Sciatic nerve (tissue), 2 donors: ENCODE data around the gene IMMP1L. TPM values are rescaled to one million over a fixed set of nuclear protein-coding genes. Genes with fewer than 3 reads are reported as not detected.
"Not testable (repeated sequence)": the region's sequence is repeated elsewhere in the genome, so short reads cannot be mapped to it uniquely, and the experiment has no call there.

ENCODE experiments used
- ATAC-seq: fragments of 200-7000 bp; cut with Tn5 transposase; one replicate; pipeline ENCODE4 v1.9.1; 2020; ENCODE audit warnings: mild to moderate bottlenecking, moderate library complexity
- DNase-seq: peaks from one replicate; pipeline ENCODE4 v3.0.0-alpha.2; 2020; ENCODE audit warnings: low spot score
- intact Hi-C: fragments of 100-400 bp; cut with DNase I; formaldehyde crosslinking; loops from one replicate; pipeline ENCODE4 v1.14.2; 2022
- total RNA-seq: library from RNA; stranded (reverse); fragmentation: NEBNext Ultra II Directional; extraction: Animal tissue kit (Norgen Biotek cat#: 25700); gene quantifications from one replicate; pipeline ENCODE4 v1.2.1, GENCODE V29; 2021
- donor health status: DM: no; HTN: no; CAD: no.
- donor health status: DM: no; HTN: no; CAD: no.

IMMP1L gene
- 18.8 TPM for total RNA-seq

DNA sequence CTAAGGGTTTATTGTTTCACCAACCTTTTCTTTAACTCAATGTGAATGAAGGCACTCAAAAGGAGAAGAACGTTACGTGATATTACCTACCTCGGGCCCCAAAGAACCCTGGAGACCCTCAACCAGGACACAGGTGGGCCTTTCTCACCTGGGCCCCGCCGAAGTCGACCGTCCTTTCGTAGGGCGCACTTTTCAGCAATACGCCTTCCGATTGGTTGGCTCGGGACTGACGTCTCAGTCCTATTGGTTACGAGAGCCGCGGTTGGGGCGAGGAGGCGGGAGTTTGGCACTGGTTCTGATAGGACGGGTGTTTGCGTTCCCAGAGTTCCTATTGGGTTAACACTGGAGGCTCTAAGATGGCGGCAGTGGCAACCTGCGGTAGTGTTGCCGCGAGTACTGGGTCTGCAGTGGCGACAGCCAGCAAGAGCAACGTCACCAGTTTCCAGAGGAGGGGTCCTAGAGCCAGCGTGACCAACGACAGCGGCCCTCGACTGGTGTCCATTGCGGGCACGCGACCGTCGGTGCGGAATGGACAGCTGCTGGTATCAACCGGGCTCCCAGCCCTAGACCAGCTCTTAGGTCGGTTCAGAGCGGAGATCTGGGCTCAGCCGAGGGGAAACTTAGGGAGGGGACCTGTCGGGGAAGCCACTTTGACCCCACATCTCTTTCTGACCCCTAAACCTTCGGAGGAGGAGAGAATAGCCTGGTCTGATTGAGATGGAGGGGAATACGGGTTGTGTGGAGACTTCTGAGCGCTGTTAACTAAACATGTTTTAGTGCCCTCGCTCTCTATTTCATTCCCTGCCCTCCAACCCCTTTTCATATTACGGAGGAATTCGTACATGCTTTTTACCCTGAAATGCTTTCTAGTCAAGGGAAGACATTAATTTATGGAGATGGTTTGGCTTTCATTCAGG, at the start of gene IMMP1L, which contains the start of gene ELP4:
Gene IMMP1L (minus strand): TSS at position 194 of the 917 bp plus-strand sequence. CDS start 46,346 bp downstream, outside the sequence.
Gene ELP4 (plus strand): TSS at position 339 of the 917 bp plus-strand sequence. CDS start 18 bp downstream, at position 357.
- peak; percentile 100 for ATAC-seq
- DNase-seq: peak; percentile 98
- intact Hi-C loops: no loop called here

GRCh38 chr11:31558001-31558400, 48.6 kb upstream of the IMMP1L start:
- no peak for DNase-seq
- no peak for ATAC-seq
- intact Hi-C loops: no loop called here

- DNase-seq (no peak), ATAC-seq (no peak)
- intact Hi-C loops: no loop called here
Measured at GRCh38 chr11:31555938-31556337, 46.5 kb upstream of the IMMP1L start.

GRCh38 chr11:31542862-31543261, 33.4 kb upstream of the IMMP1L start:
- DNase-seq: no peak
- intact Hi-C loops: no loop called here
- ATAC-seq: no peak

- intact Hi-C loops: no loop called here
- no peak for ATAC-seq
Measured at GRCh38 chr11:31535479-31535878, 26.1 kb upstream of the IMMP1L start.

GRCh38 chr11:31531293-31531692, 21.9 kb upstream of the IMMP1L start:
- intact Hi-C loops: no loop called here
- ATAC-seq: no peak

More at GRCh38 chr11:31535479-31535878, 26.1 kb upstream of the IMMP1L start:
- DNase-seq: no peak

GRCh38 chr11:31529701-31530100, 20.3 kb upstream of the IMMP1L start:
- intact Hi-C loops: no loop called here
- ATAC-seq (no peak), DNase-seq (no peak)

More at GRCh38 chr11:31531293-31531692, 21.9 kb upstream of the IMMP1L start:
- DNase-seq: no peak

DNA sequence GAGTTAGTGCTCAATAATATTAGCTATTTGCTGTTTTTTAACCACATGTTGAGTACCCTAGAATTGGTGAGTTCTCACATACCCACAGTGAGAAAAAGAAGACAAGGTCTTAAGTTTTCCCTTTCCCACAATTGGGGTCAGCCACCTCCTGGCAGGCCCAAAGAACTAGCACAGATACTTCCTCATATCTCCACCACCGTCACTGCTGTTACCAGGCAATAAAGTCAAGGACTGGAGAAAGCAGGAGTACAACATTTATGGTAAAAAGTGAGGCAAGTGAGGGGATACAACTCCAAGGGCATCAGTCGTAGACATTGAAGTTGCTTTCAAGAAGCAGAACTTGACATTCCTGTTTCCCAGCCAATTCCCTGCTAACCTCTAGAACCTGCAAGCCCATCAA, 19.8 kb upstream of the IMMP1L start:
- ATAC-seq (no peak), DNase-seq (no peak)
- intact Hi-C loops: no loop called here

GRCh38 chr11:31521497-31522150, 12.2 kb upstream of the IMMP1L start:
- ATAC-seq: no peak
- intact Hi-C loops: no loop called here
- DNase-seq: no peak

- ATAC-seq: no peak
- intact Hi-C loops: no loop called here
- no peak for DNase-seq
Measured at GRCh38 chr11:31512117-31512516, 2.7 kb upstream of the IMMP1L start.

GRCh38 chr11:31509051-31509428, 382 bp downstream of the IMMP1L start:
- DNase-seq: no peak
- ATAC-seq: no peak
- intact Hi-C loops: no loop called here

DNA sequence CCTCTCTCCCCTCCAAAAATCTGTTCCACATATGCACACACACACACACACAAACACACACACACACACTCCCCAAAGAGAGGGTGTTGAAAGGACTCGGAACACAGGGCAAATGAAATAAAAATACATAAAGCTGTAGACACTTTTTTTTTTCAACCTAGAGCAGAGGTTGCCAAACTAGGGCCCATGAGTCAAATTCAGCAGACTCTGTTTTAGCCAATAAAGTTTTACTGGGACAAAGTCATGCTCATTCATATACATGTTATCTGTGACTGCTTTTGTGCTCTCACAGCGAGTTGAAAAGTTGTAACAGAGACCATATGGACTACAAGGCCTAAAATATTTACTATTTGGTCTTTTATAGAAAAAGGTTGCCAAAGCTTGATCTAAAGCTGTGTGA, 8.9 kb downstream of the IMMP1L start:
- intact Hi-C loops: no loop called here
- ATAC-seq (no peak), DNase-seq (no peak)

DNA sequence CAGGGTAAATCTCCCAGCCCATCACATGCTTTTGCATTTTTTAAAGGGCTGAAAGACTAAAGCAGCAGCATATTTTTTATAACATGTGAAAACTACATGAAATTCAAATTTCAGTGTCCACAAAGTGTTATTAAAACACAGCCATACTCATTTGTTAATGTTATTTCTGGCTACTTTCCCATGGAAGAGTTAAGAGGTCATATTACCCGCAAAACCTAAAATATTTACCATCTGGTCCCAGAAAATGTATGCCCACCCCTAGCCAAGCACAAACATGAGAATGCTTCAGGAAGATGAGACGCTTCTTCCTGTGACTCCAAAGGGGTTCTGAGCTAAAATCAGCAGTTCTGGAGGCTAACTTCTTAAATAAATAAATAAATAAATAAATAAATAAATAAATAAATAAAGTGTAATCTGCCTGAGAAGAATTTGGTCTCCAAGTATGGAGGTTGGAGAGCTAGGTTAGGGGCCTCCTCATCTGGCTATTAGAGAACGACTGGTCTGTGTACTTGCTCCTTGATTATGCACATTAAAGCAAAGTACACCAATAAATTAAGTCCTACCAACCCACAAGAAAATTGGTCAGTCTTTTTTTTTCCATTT, 9.7 kb downstream of the IMMP1L start:
- ATAC-seq (no peak), DNase-seq (no peak)
- intact Hi-C loops: no loop called here

- intact Hi-C loops, DNase-seq, ATAC-seq: not testable (repeated sequence)
Measured at GRCh38 chr11:31493762-31494161, 15.7 kb downstream of the IMMP1L start.

DNA sequence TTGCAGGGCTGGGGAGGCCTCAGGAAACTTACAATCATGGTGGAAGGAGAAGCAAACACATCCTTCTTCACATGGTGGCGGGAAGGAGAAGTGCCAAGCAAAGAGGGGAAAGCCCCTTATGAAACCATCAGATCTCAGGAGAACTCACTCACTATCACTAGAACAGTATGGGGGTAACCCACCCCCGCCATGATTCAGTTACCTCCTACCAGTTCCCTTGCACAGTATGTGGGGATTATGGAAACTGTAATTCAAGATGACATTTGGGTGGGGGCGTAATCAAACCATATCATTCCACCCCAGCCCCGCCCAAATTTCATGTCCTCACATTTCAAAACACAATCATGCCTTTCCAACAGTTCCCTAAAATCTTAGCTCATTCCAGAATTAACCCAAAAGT, 16.2 kb downstream of the IMMP1L start:
- no peak for DNase-seq
- intact Hi-C loops: no loop called here
- no peak for ATAC-seq

DNA sequence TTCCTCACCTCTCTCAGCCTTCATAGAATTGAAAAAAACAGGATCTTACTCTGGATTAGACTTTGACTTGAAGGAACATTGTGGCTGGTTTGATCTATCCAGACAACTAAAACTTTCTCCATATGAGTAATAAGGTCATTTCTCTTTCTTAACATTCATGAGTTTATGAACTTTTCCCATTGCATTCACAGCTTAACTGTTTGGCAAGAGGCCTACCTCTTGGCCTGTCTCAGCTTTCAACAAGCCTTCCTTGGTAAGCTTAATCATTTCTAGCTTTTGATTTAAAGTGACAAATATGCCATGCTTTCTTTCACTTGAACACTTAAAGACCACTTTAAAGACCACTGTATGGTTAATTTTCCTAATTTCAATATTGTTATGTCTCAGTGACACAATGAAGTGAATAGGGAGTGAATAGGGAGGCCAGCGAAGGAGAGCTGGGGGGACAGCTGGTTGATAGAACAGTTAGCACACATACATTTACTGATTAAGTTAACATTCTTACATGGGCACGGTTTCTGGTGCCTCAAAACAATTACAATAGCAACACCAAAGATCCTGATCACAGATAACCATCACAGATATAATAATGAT, 17.0 kb downstream of the IMMP1L start:
- ATAC-seq: no peak
- intact Hi-C loops: no loop called here
- DNase-seq: no peak

DNA sequence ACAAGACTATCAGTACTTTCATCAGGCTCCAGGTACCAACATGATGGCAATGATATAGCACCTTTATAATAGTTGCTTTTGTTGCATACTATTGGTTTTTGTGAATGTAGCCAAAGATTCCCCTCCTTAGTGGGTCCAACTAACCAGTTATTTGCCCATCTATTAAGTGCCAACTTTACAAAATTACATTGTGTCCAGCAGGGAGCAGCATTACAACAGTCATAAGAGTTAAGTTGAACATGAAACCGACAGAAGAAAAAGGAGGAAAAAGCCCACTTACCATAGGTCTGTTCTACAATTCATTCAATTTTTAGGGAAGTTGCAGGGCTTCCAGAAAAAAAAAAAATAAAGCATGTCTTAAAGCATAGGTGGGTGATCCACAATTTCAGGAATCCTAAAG, 21.6 kb downstream of the IMMP1L start:
- ATAC-seq: no peak
- intact Hi-C loops: no loop called here
- no peak for DNase-seq

DNA sequence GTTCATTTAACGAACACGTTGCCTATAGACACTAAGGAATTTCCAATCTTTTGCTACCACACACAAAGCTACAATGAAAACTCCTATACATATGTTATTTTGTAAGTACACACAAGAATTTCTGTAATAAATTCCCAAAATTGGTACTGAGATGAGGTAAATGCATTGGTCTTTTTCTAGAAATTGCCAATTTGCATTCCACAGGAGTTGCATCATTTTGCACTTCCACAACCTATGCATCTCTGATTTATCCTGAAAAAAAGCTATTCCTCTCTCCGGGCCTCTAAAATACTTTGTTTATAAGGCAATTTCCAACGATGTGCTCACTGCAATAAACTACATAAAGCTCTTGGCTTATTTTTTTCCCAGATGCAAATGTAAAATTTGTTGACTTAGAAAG, 24.9 kb downstream of the IMMP1L start:
- ATAC-seq (no peak), DNase-seq (no peak)
- intact Hi-C loops: no loop called here

DNA sequence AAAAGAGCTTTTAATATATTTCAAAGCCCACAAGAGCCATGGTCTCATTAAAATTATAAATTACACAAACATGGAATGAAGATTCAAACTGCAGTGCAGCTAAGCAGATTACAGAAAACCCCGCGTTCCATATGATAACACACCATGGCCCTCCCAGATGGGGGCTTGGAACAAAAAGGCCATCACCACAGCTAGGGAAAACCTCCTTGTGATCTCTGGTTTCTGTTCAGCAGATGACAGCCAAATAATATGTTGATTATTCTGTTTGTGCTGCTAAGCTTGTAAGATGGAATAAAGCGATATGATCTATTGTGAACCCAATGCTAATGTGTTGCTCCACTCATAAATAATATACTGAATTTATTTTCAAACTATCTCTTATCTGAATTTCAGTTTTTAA, 28.5 kb downstream of the IMMP1L start:
- ATAC-seq (no peak), DNase-seq (no peak)
- intact Hi-C loops: no loop called here
